Adrenal gland (tissue), 12 donors: ENCODE data around the gene CLEC4M. TPM values are rescaled to one million over a fixed set of nuclear protein-coding genes. Genes with fewer than 3 reads are reported as not detected.

Experiments used
- DNase-seq, 7 donors: peaks; one replicate each; pipeline ENCODE4 v3.0.0-alpha.2; 2019 to 2020
- H3K27ac ChIP-seq, 5 donors: fragments of 200-600 bp; sonication (generic) in 4 of 5; 1 replicate in 3 of 5; 2 replicates in 2 of 5; pipeline versions ENCODE4 v1.5.1 to v1.8.0; 2016 to 2020; ENCODE audit warnings: mild to moderate bottlenecking in 1 of 5
- H3K27me3 ChIP-seq: fragments of 200-600 bp; 2 replicates; pipeline ENCODE4 v1.8.0; 2021
- H3K36me3 ChIP-seq, 2 donors: fragments of 200-600 bp; replicated peaks in 1 of 2; 1 replicate in 1 of 2; 2 replicates in 1 of 2; pipeline versions ENCODE4 v1.5.1 to v1.8.0; 2018 to 2022
- H3K4me1 ChIP-seq, 2 donors: fragments of 200-600 bp; replicated peaks in 1 of 2; 1 replicate in 1 of 2; 2 replicates in 1 of 2; pipeline versions ENCODE4 v1.5.1 to v1.8.0; 2018 to 2021
- H3K4me3 ChIP-seq, 4 donors: fragments of 200-600 bp; sonication (generic) in 3 of 4; one replicate each; pipeline ENCODE4 v1.5.1; 2016 to 2018
- H3K9me3 ChIP-seq, 3 donors: fragments of 200-600 bp; sonication (generic) in 1 of 3; replicated peaks in 1 of 3; 1 replicate in 2 of 3; 2 replicates in 1 of 3; pipeline versions ENCODE4 v1.5.1 to v1.8.0; 2016 to 2021
- POLR2A ChIP-seq, 2 donors: fragments of 450-650 bp; IDR thresholded peaks; one replicate each; pipeline ENCODE4 v1.6.1; 2017; ENCODE audit warnings: antibody characterized with exemption in 2 of 2, mild to moderate bottlenecking in 2 of 2, moderate library complexity in 1 of 2
- WGBS, 4 donors: extraction: QIAGEN DNeasy Blood & Tissue Kit in 2 of 4; methylation state at CpG; one replicate each; pipeline versions ENCODE4 v1.1.5 to v1.1.7; 2013 to 2017; 5-methylcytosine and 5-hydroxymethylcytosine counted together
- intact Hi-C, 2 donors: fragments of 100-400 bp; cut with DNase I; formaldehyde crosslinking; loops; one replicate each; pipeline versions ENCODE4 v1.14.1 to v1.15.0; 2022 to 2023
- polyA plus RNA-seq, 3 donors: library from polyadenylated mRNA; stranded (reverse); fragments of 200-250 nt in 2 of 3; fragments of 350-450 nt in 1 of 3; fragmentation: Illumina TruSeq in 1 of 3; extraction: RNeasy Lipid Tissue Mini Kit (QIAGEN cat#74804) in 1 of 3; gene quantifications; one replicate each; pipeline ENCODE4 v1.2.3, GENCODE V29; 2013 to 2014
- total RNA-seq, 9 donors: library from RNA; depleted of rRNA in 4 of 9; stranded (reverse); fragments of >200 nt in 4 of 9; fragments of 120-200 nt in 1 of 9; fragmentation: NEBNext Ultra II Directional in 1 of 9; extraction: Animal tissue kit (Norgen Biotek cat#: 25700) in 1 of 9; gene quantifications; one replicate each; pipeline versions ENCODE4 v1.1.0 to v1.2.4, GENCODE V29; 2013 to 2023
- TF ChIP-seq, protein P1 (sequence below), 6 experiments: fragments of 450-650 bp in 4 of 6; fragments of 200-600 bp in 2 of 6; sonication (generic) in 1 of 6; IDR thresholded peaks; 1 replicate in 5 of 6; 2 replicates in 1 of 6; pipeline versions ENCODE4 v1.5.1 to v1.8.0; 2016 to 2021; ENCODE audit warnings: antibody characterized with exemption in 6 of 6, mild to moderate bottlenecking in 2 of 6, moderate library complexity in 1 of 6
- donor health status: healthy with polysubstance abuse.
- donor health status: Bipolar disorder and iron deficiency.
- donor health status: DM: yes; HTN: yes; CAD: no.
- donor health status: DM: no; HTN: no; CAD: no.
- donor health status: DM: no; HTN: no; CAD: no.
- donor health status: DM: yes; HTN: yes; CAD: no.

Gene CLEC4M
- total and polyA plus RNA-seq, 12 donors: 0.37 to 91.6 (median 0.98) TPM; not detected in 1

DNA sequence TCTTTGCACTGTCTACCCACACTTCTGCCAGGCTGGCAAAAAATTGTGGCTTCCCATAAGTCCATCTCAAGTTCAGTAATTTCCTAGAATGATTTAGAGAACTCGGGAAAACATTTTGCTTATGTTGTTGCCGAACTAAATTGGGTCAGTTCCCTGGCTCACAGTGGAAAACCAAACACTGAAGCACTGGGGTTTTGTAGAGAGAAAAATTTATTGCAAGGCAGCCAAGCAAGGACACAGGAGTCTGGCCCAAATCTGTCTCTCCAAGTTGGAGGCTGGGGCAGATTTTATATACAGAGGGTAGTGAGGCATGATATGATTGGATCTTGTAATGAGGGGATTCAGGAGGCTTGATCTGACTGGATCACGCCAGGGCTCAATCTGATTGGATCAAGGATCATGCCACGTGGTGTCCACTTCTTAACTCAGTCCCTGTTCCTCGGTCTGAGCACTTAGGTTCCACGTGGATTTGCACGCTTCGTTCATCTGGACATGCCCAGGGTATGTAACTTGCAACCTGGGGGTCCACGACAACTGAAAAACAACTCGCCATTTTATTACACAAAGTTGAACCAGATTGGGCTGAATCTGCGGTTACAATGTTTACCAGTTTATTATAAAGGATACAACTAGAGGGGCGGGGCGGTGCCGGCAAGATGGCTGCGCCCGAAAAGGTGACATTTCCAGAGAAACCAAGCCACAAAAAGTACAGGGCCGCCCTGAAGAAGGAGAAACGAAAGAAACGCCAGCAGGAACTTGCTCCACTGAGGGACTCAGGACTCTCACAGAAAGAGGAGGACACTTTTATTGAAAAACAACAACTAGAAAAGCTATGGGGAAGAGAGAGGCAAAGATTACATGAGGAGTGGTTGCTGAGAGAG lies 23.0 kb upstream of the CLEC4M start:
- TF ChIP-seq POLR2A (IDR thresholded peaks at IDR 0.05): no peak
- TF ChIP-seq, protein P1, sequence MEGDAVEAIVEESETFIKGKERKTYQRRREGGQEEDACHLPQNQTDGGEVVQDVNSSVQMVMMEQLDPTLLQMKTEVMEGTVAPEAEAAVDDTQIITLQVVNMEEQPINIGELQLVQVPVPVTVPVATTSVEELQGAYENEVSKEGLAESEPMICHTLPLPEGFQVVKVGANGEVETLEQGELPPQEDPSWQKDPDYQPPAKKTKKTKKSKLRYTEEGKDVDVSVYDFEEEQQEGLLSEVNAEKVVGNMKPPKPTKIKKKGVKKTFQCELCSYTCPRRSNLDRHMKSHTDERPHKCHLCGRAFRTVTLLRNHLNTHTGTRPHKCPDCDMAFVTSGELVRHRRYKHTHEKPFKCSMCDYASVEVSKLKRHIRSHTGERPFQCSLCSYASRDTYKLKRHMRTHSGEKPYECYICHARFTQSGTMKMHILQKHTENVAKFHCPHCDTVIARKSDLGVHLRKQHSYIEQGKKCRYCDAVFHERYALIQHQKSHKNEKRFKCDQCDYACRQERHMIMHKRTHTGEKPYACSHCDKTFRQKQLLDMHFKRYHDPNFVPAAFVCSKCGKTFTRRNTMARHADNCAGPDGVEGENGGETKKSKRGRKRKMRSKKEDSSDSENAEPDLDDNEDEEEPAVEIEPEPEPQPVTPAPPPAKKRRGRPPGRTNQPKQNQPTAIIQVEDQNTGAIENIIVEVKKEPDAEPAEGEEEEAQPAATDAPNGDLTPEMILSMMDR (IDR thresholded peaks at IDR 0.05): no peak
- H3K27me3 ChIP-seq: no peaks in the 10 kb centered on the region
- no peaks in the 10 kb centered on the region for H3K4me1 ChIP-seq
- intact Hi-C loops: no loop called here
- H3K27ac ChIP-seq: peak overlapping the region in 2 of 5 donors; percentile 22 to 45
- no peak overlapping the region for H3K4me3 ChIP-seq
- H3K36me3 ChIP-seq: no peaks in the 10 kb centered on the region
- DNase-seq: no peak
- 69 to 74% (median 73%) methylated on average over 19 of the region's 19 CpGs for WGBS, 4 donors
- H3K9me3 ChIP-seq: no peaks in the 10 kb centered on the region

DNA sequence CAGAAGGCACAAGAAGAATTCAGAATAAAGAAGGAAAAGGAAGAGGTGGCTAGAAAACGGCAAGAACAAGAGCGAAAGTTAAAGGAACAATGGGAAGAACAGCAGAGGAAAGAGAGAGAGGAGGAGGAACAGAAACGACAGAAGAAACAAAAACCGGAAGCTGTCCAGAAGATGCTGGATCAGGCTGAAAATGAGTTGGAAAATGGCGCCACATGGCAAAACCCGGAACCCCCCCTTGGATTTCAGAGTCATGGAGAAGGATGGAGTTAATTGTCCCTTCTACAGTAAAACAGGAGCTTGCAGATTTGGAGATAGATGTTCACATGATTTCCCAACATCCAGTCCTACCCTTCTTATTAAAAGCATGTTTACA lies 22.4 kb upstream of the CLEC4M start:
- Histone ChIP-seq H3K27me3 (no peaks in the 10 kb centered on the region), H3K4me3 (no peak overlapping the region), H3K27ac (peak overlapping the region in 1 of 5 donors; percentile 22), H3K36me3 (no peaks in the 10 kb centered on the region), H3K4me1 (no peaks in the 10 kb centered on the region), H3K9me3 (no peaks in the 10 kb centered on the region)
- intact Hi-C loops: no loop called here
- DNase-seq: no peak
- 66 to 82% (median 69%) methylated on average over 6 of the region's 6 CpGs for WGBS, 4 donors
- TF ChIP-seq, protein P1 (IDR thresholded peaks at IDR 0.05): no peak
- no peak for TF ChIP-seq POLR2A (IDR thresholded peaks at IDR 0.05)

DNA sequence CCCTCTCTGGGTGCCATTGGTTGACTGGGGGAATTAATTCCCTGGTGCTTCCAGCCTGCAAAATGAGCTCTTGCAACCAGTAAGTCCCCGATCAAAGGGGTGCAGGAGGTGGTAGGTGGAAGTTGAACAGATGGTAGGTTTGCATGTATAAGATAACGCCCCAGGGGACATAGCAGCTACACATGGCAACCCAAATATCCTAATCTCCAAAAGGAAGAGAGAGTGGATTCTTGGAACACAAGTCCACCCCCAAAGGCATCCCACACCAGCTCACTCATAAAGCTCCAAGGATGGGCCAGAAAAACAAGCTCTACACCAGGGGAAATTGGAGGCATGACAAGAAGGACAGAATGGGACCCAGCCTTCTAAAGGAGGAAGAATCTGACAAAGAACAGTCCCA lies 20.5 kb upstream of the CLEC4M start:
- H3K9me3 ChIP-seq: no peaks in the 10 kb centered on the region
- 82 to 85% (median 84%) methylated on average over 2 of the region's 2 CpGs for WGBS, 4 donors
- H3K36me3 ChIP-seq: no peaks in the 10 kb centered on the region
- intact Hi-C loops: no loop called here
- no peak overlapping the region for H3K4me3 ChIP-seq
- no peak overlapping the region for H3K27ac ChIP-seq
- TF ChIP-seq, protein P1 (IDR thresholded peaks at IDR 0.05): no peak
- TF ChIP-seq POLR2A (IDR thresholded peaks at IDR 0.05): no peak
- DNase-seq: no peak
- H3K4me1 ChIP-seq: no peaks in the 10 kb centered on the region
- H3K27me3 ChIP-seq: no peaks in the 10 kb centered on the region

DNA sequence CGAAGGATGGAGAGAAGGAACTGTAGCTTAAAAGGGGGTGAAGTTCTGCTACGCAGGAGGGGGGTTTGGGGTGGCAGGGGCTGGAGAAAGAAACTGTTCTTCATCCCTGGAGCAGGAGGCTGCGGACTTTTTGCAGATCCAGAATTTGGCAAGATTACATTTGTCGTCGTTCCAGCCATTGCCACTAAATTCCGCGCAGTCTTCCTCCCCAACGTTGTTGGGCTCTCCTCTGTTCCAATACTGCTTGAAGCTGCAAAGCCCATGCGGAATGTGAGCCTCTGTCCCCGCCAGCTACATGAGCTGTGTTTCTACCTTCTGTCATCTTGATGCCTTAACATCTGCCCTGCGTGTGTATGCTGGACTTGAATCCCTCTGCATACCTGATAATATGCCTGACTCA lies 20.1 kb upstream of the CLEC4M start:
- intact Hi-C loops: no loop called here
- DNase-seq: peak in 1 of 7 donors; percentile 0
- Histone ChIP-seq H3K27ac (no peak overlapping the region), H3K4me3 (no peak overlapping the region), H3K27me3 (no peaks in the 10 kb centered on the region), H3K4me1 (no peaks in the 10 kb centered on the region), H3K36me3 (no peaks in the 10 kb centered on the region), H3K9me3 (no peaks in the 10 kb centered on the region)
- TF ChIP-seq POLR2A (IDR thresholded peaks at IDR 0.05): no peak
- TF ChIP-seq, protein P1 (IDR thresholded peaks at IDR 0.05): no peak
- 73 to 82% (median 75%) methylated on average over 11 of the region's 11 CpGs for WGBS, 4 donors
